Esophagus squamous epithelium (tissue), 5 donors: ENCODE results near the gene DNAI7. TPM values are rescaled to one million over a fixed set of nuclear protein-coding genes. Genes with fewer than 3 reads are reported as not detected.

Experiments
- DNase-seq: peaks from one replicate; lab custom pipeline; 2025; lab: John Stamatoyannopoulos, UW
- H3K27ac ChIP-seq, 4 donors: fragments of 200-600 bp; sonication (generic); one replicate each; pipeline ENCODE4 v1.5.1; 2016 to 2019; ENCODE audit warnings: mild to moderate bottlenecking in 1 of 4
- H3K27me3 ChIP-seq, 4 donors: fragments of 200-600 bp; sonication (generic); 1 replicate in 3 of 4; 2 replicates in 1 of 4; pipeline versions ENCODE4 v1.5.1 to v1.6.0; 2017 to 2021; ENCODE audit warnings: antibody characterized with exemption in 1 of 4
- H3K36me3 ChIP-seq, 3 donors: fragments of 200-600 bp; sonication (generic); one replicate each; pipeline ENCODE4 v1.5.1; 2016 to 2019
- H3K4me1 ChIP-seq, 3 donors: fragments of 200-600 bp; sonication (generic); one replicate each; pipeline ENCODE4 v1.5.1; 2017 to 2019
- H3K4me3 ChIP-seq, 4 donors: fragments of 200-600 bp; sonication (generic); 1 replicate in 3 of 4; 2 replicates in 1 of 4; pipeline ENCODE4 v1.5.1; 2016 to 2019; ENCODE audit warnings: mild to moderate bottlenecking in 2 of 4, moderate library complexity in 1 of 4
- H3K9me3 ChIP-seq, 3 donors: fragments of 200-600 bp; sonication (generic); one replicate each; pipeline ENCODE4 v1.5.1; 2016 to 2019
- CTCF ChIP-seq, 6 experiments: fragments of 450-650 bp in 4 of 6; fragments of 200-600 bp in 2 of 6; sonication (generic) in 2 of 6; IDR thresholded peaks; one replicate each; pipeline ENCODE4 v1.5.1; 2016 to 2019; ENCODE audit warnings: antibody characterized with exemption in 6 of 6, mild to moderate bottlenecking in 4 of 6, moderate library complexity in 4 of 6
- POLR2A ChIP-seq, 4 donors: fragments of 450-650 bp; IDR thresholded peaks; one replicate each; pipeline ENCODE4 v1.6.1; 2017; ENCODE audit warnings: antibody characterized with exemption in 4 of 4, mild to moderate bottlenecking in 4 of 4, moderate library complexity in 3 of 4
- WGBS, 2 donors: methylation state at CpG; one replicate each; pipeline ENCODE4 v1.1.5; 2018; 5-methylcytosine and 5-hydroxymethylcytosine counted together
- intact Hi-C: fragments of 100-400 bp; cut with DNase I; formaldehyde crosslinking; loops from one replicate; pipeline ENCODE4 v1.15.0; 2022
- total RNA-seq, 4 donors: library from RNA; depleted of rRNA; stranded (reverse); fragments of >200 nt; gene quantifications; one replicate each; pipeline ENCODE4 v1.1.0, GENCODE V29; 2016
- donor health status: DM: yes; HTN: yes; CAD: no.

DNAI7 gene
- total RNA-seq, 4 donors from 2014 or later = not detected

- DNase-seq = no peak
- H3K4me1 ChIP-seq = peaks cover 0 to 12% (median 0%) of the 10 kb centered on the region in 3 donors
- WGBS, 2 donors = 78 to 80% methylated on average over 4 of the region's 4 CpGs
- TF ChIP-seq POLR2A (IDR thresholded peaks at IDR 0.05) = no peak
- TF ChIP-seq CTCF (IDR thresholded peaks at IDR 0.05) = no peak
- H3K27me3 ChIP-seq = no peaks in the 10 kb centered on the region
- H3K27ac ChIP-seq = no peak overlapping the region
- H3K9me3 ChIP-seq = no peaks in the 10 kb centered on the region
- intact Hi-C loops = no loop called here
- no peak overlapping the region for H3K4me3 ChIP-seq
- H3K36me3 ChIP-seq = peaks cover 0 to 51% (median 0%) of the 10 kb centered on the region in 3 donors
These were observed 41.7 kb upstream of the DNAI7 start for GRCh38 chr12:25236626-25237025.

GRCh38 chr12:25236190-25236589, 41.2 kb upstream of the DNAI7 start:
- WGBS, 2 donors = 25 to 31% methylated on average over 1 of the region's 1 CpG
- intact Hi-C loops = no loop called here

GRCh38 chr12:25213338-25213737, 18.4 kb upstream of the DNAI7 start:
- Histone ChIP-seq H3K27ac (no peak overlapping the region), H3K9me3 (no peaks in the 10 kb centered on the region), H3K36me3 (peaks cover 0 to 54% (median 0%) of the 10 kb centered on the region in 3 donors), H3K27me3 (no peaks in the 10 kb centered on the region), H3K4me1 (no peaks in the 10 kb centered on the region), H3K4me3 (no peak overlapping the region)
- intact Hi-C loops = no loop called here
- 88 to 92% methylated on average over 1 of the region's 1 CpG for WGBS, 2 donors
- TF ChIP-seq CTCF (IDR thresholded peaks at IDR 0.05) = no peak
- TF ChIP-seq POLR2A (IDR thresholded peaks at IDR 0.05) = no peak
- no peak for DNase-seq

More at GRCh38 chr12:25236190-25236589, 41.2 kb upstream of the DNAI7 start:
- Histone ChIP-seq H3K27ac (peak overlapping the region in 1 of 4 donors; percentile 14), H3K9me3 (no peaks in the 10 kb centered on the region), H3K4me1 (peaks cover 0 to 12% (median 0%) of the 10 kb centered on the region in 3 donors), H3K27me3 (no peaks in the 10 kb centered on the region), H3K36me3 (peaks cover 0 to 53% (median 0%) of the 10 kb centered on the region in 3 donors), H3K4me3 (no peak overlapping the region)
- DNase-seq = no peak
- TF ChIP-seq POLR2A (IDR thresholded peaks at IDR 0.05) (no peak), CTCF (IDR thresholded peaks at IDR 0.05) (no peak)

- H3K36me3 ChIP-seq = peaks cover 0 to 86% (median 5%) of the 10 kb centered on the region in 3 donors
- intact Hi-C loops = no loop called here
- TF ChIP-seq CTCF (IDR thresholded peaks at IDR 0.05) (no peak), POLR2A (IDR thresholded peaks at IDR 0.05) (no peak)
- no peaks in the 10 kb centered on the region for H3K9me3 ChIP-seq
- no peak overlapping the region for H3K4me3 ChIP-seq
- WGBS, 2 donors = 62 to 89% methylated on average over 1 of the region's 1 CpG
- H3K27ac ChIP-seq = no peak overlapping the region
- DNase-seq = no peak
- H3K4me1 ChIP-seq = no peaks in the 10 kb centered on the region
- no peaks in the 10 kb centered on the region for H3K27me3 ChIP-seq
These were observed 13.6 kb upstream of the DNAI7 start for GRCh38 chr12:25208554-25208953.

- intact Hi-C loops = no loop called here
- peaks cover 0 to 87% (median 5%) of the 10 kb centered on the region in 3 donors for H3K36me3 ChIP-seq
- H3K9me3 ChIP-seq = no peaks in the 10 kb centered on the region
- DNase-seq = no peak
- TF ChIP-seq POLR2A (IDR thresholded peaks at IDR 0.05) (no peak), CTCF (IDR thresholded peaks at IDR 0.05) (no peak)
- no peaks in the 10 kb centered on the region for H3K27me3 ChIP-seq
- no peak overlapping the region for H3K27ac ChIP-seq
- no peak overlapping the region for H3K4me3 ChIP-seq
- WGBS, 2 donors = 64 to 70% methylated on average over 1 of the region's 1 CpG
- H3K4me1 ChIP-seq = no peaks in the 10 kb centered on the region
These were observed 12.9 kb upstream of the DNAI7 start for GRCh38 chr12:25207846-25208245.
